NOMO-1 treated with dmso at 0.1 percent for 144 hours (cell line): ENCODE measurements around the gene ENG.
"Not testable (repeated sequence)": the region's sequence is repeated elsewhere in the genome, so short reads cannot be mapped to it uniquely, and the experiment has no call there.

Experiments used
- DNase-seq: peaks from one replicate; lab custom pipeline; 2025; ENCODE audit not compliant: unreplicated experiment; lab: John Stamatoyannopoulos, UW

Gene ENG

DNA sequence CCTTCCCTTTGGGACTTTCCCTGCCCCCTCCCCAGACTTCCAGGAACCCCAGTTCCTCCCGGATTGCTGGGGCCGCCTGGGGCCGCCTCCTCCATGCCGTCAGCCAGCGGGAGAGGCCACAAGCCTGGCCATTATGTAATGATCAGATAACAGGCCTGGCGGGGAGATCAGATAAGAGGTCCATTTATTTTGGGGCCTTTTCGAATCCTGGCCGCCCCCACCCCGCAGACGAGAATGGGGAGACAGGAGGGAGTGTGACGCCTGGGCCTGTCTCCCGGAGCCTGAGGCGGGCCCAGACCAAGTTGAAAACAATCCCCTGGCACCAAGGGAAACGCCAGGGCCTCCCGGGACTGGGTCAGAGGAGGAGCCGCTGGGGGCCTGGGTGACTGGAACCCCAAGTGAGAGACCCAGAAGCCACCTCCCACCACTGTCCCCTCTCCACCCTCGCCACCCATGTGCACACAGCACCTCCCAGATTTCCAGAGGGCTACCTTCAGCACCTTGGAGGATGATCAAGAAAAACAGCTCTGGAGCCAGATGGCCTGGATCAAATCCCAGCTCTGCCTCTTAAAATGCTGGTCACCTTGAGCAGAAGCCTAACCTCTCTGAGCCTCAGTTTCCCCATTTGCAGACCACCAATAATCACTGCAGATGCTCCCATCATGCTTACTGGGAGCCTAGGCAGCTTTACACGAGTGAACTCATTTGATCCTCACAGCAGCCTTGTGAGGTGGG lies 7.8 kb downstream of the ENG start:
- no peak for DNase-seq

GRCh38 chr9:127845619-127846018 lies 8.8 kb downstream of the ENG start:
- not testable (repeated sequence) for DNase-seq

- DNase-seq, result no peak
Measured at GRCh38 chr9:127844821-127845359, 9.6 kb downstream of the ENG start.

- no peak for DNase-seq
Measured at GRCh38 chr9:127841087-127841835, 13.2 kb downstream of the ENG start.

DNA sequence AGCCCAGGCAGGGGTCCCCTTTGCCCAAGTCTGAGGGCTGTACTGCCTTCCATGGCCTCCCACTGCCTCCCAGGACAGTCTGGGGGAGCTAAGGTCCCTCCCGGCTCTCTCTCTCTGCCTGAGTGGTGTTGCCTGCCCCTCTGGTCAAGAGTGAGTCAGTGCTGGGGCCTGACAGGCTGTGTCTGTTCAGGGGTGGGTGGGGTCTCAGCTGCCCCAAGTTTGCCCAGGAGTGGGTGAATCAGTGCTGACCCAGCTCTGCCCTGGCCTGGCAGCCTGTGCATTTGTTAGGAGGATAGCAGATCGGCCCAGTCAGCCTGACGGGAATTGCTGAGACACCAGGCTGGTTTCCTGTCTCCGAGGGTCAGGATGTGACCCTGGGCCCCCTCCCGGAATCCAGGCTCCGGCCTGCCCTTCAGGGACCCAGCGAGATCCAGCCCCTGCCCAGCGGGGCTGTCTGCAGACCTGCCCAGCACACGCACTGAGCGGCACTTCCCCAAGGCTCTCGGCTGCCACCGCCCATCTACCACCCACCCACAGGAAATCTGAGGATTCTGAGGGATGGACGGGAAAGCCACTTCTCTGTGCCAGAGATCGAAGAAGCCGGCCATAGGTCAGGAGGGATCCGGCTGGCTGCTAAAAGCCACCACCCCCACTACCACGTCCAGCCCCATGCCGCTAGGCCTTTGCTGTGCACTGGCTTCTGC lies 15.9 kb downstream of the ENG start:
- DNase-seq, result no peak

GRCh38 chr9:127837346-127837745 lies 17.1 kb downstream of the ENG start:
- no peak for DNase-seq

DNA sequence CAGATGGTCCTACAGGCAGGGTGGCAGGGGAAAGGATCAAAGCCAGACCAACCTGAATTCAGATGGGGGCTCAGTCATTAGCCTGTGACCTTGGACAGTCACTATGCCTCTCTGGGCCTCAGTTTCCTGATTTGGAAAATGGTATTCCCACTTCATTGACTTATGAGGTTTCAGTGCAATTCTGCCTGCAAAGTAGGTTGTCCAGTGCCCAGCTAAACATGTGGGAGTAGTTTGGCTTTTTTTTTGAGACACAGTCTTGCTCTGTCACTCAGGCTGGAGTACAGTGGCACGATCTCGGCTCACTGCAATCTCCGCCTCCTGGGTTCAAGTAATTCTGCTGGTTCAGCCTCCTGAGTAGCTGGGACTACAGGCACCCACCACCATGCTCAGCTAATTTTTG lies 17.9 kb downstream of the ENG start:
- not testable (repeated sequence) for DNase-seq

DNA sequence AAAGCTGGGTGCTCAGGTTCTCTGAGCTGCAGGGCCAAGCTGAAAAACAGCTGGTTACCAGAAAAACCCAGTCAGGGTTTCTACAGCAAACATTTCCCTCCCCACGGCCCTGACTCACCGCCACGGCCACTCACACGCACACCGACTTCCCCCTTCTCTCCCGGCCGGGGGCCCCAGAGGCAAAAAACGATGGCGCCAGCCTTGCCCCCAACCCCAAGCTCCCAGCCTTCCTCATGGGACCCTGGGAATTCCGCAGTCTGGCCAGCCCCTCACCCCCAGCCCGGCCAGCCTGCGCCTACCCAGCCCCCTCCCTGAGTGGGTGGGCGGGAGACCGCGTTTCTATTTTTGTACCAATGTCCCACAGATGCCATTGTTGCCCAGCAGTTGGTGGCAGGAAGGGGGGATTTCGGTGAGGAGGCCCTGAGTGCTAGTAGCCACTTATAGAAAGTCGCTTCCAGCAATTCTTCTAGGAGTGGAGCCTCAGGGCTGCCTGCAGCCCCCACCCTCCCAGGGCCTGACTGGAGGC lies 18.4 kb downstream of the ENG start:
- DNase-seq, result peak; percentile 87

DNA sequence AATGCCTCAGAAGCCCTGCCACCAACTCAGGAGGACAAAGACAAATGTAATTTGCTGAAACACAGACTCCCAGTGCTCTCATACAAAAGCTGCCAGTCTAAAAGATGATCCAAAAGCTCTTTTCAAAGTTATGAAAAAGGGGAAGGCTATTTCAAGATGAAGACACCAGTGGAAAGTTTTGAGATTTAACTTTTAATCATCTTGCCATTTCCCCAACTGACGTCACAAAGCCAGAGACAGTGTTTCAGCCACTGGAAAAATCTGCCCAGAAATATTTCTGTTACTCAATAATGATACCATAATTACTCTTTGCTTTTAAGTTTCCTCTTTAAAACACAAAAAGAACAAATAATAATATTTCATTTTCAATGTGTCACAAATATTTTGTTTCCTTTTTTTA lies 20.9 kb downstream of the ENG start:
- DNase-seq, result peak; percentile 47

DNA sequence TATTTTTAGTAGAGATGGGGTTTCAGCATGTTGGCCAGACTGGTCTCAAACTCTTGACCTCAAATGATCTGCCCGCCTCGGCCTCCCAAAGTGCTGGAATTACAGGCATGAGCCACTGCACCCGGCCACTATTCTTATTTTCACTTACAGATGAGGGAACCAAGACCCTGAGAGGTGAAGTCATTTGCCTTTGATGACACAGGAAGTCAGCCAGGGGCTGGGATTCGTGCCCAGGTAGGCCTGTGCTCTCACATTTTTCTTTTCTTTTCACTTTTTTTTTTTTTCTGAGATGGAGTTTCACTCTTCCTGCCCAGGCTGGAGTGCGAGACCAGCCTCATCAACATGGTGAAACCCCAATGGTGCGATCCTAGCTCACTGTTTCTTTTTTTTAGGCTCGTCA lies 22.2 kb downstream of the ENG start:
- DNase-seq, result no peak

DNA sequence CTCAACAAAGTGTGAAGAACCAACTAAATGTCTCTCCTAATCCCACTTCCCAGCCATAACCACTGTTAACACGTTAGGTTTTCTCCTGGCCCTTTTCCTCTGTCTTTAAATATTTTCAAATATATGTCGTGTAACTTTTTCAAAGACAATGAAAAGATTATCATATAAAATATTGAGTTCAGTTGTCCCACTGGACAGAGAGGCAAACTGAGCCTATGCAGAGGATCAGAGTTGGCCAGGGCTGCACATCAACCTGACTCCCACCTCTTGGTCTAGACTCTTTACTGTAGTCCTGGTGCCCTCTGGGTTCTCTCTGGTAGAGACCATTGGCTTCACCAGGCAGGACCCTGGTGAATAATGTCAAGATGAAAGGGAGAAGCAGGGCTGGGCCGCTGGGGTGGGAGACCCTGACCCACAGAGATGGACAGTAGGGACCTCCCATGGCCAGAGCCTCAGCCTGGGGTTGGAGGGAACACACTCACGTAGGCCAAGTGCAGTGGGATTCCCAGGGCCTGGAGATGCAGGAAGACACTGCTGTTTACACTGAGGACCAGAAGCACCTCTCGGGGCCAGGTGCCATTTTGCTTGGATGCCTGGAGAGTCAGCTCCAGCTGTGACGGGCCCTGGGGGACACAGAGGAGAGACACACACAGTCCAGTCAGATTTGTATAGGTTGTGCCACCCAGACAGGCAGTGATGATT lies 25.1 kb downstream of the ENG start:
- no peak for DNase-seq

GRCh38 chr9:127828262-127829031 lies 26.0 kb downstream of the ENG start:
- no peak for DNase-seq

- DNase-seq, result no peak
Measured at GRCh38 chr9:127826253-127826913, 28.1 kb downstream of the ENG start.

DNA sequence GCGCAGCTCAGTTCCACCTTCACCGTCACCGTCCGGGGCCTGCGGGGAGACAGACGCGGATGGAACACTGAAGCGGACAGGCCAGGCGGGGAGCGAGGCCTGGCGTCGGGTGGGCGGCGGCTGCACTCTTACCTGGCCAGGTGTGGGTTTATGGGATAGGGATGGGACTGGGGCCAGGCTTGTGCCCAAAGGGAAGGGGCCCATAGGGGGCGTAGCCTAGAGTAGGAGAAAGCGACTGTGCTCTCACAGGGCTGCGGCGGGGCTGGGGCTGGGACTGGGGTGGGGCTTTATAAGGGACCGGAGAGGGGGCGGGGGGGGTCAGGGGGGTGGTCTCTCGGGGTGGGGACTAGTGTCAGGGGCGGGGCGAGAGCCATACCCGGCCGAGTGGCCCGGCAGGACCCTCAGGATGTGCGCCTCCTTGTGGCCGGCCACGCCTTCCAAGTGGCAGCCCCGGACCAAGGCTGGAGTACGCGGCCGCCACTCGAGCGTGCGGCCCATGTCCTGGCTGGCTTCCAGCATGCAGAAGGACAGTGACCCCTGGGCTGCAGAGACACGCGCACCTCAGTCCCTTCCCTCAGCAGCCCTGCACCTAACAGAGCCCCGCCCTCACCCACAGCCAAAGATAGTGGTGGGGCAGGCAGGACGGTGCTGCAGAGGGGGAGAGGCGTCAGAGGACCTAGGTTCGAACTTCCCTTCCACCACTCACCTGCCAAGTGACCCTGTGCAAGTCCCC lies 29.0 kb downstream of the ENG start:
- DNase-seq, result no peak

- no peak for DNase-seq
Measured at GRCh38 chr9:127822108-127822507, 32.4 kb downstream of the ENG start.

DNA sequence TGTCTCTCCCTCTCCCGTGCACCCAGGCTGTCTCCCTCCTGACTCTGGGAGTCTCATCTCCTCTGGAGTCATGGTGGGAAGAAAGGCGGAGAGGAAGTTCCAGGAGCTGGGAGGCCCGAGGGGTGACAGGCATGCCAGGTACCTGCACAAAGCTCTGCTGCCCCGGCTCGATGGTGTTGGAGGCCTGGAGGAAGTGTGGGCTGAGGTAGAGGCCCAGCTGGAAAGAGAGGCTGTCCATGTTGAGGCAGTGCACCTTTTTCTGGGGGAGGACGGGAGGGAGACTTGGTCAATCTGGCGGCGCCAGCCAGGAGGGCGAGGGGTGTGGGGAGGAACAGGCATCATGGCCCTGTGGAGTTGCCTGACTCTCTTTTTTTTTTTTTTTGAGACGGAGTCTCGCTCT lies 35.9 kb downstream of the ENG start:
- no peak for DNase-seq

- no peak for DNase-seq
Measured at GRCh38 chr9:127817881-127818434, 36.5 kb downstream of the ENG start.

DNA sequence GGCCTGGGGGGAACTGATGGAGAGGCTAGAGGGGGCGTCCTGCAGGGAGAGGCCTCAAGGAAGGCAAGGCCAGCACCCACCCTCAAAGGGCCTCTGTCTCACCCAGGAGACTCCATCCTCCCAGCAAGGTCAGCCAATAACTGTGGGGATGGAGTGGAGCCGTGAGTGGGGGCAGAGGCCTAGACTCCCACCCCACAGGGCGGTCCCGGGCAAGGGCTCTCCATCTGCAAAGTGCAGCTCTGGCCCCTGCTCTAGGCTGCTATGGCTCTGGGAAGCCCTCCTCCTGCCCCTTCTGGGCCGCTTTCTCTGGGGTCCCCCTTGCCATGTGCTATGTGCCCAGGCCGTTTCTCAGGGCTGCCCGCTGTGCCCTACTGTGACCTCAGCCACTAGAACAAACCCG lies 37.7 kb downstream of the ENG start:
- DNase-seq, result no peak

DNA sequence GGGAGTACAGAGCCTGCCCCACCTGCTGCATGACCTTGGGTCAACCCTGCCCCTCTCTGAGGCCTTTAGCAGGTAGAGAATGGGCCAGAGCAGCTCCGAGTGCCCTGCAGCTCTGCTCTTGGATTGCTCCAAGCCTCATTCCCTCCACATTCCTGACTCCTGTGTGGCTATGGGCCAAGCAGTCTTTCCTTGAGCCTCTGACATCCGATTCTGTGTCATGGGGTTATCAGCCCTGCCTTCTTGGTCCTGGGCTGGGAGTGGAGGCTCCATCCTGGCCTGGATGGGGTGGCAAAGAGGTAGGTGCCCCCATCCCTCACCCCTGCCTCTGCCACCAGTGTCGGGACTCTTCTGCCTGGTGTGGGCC lies 38.1 kb downstream of the ENG start:
- DNase-seq, result no peak
